CD4-positive, alpha-beta memory T cell (primary cell): ENCODE measurements around the gene TMIE. TPM values are rescaled to one million over a fixed set of nuclear protein-coding genes. Genes with fewer than 3 reads are reported as not detected.

Experiments
- CTCF ChIA-PET: fragments of 350-600 bp; sonication (Branson Sonifier 250); formaldehyde crosslinking; loops from one replicate; lab custom pipeline; 2021; ENCODE audit warnings: inconsistent platforms; ENCODE audit not compliant: partially characterized antibody; lab: Charles Lee
- POLR2A ChIA-PET: fragments of 350-600 bp; sonication (Branson Sonifier 250); formaldehyde crosslinking; loops from one replicate; lab custom pipeline; 2021; ENCODE audit not compliant: partially characterized antibody; lab: Charles Lee
- DNase-seq, 5 donors: peaks; one replicate each; pipeline versions ENCODE4 v3.0.0 to v3.0.0-alpha.2; 2020 to 2022; ENCODE audit warnings: mixed read lengths in 1 of 5
- H3K27ac ChIP-seq: one replicate; pipeline ENCODE4 v1.7.0; 2013; ENCODE audit warnings: low read depth, low read length
- H3K27me3 ChIP-seq: 2 replicates; pipeline ENCODE4 v1.7.0; 2013; ENCODE audit warnings: mild to moderate bottlenecking, low read length, moderate library complexity; ENCODE audit not compliant: insufficient read depth
- H3K36me3 ChIP-seq: 2 replicates; pipeline ENCODE4 v1.7.0; 2013; ENCODE audit warnings: mild to moderate bottlenecking, low read length, moderate library complexity; ENCODE audit not compliant: insufficient read depth
- H3K4me1 ChIP-seq: 2 replicates; pipeline ENCODE4 v1.7.0; 2013; ENCODE audit warnings: mild to moderate bottlenecking, low read length, moderate library complexity; ENCODE audit not compliant: insufficient read depth
- H3K4me3 ChIP-seq, 2 donors: one replicate each; pipeline ENCODE4 v1.7.0; 2013; ENCODE audit warnings: low read length in 2 of 2, mild to moderate bottlenecking in 1 of 2
- H3K9me3 ChIP-seq, 2 donors: one replicate each; pipeline ENCODE4 v1.7.0; 2013; ENCODE audit warnings: low read length in 2 of 2, control low read depth in 1 of 2; ENCODE audit not compliant: control insufficient read depth in 1 of 2
- H3K27ac Mint-ChIP-seq, 7 donors: one replicate each; pipeline ENCODE4 v1.8.0; 2020 to 2021; ENCODE audit warnings: mixed read lengths in 7 of 7, mild to moderate bottlenecking in 6 of 7, inconsistent platforms in 3 of 7, moderate library complexity in 3 of 7
- H3K27me3 Mint-ChIP-seq, 2 donors: one replicate each; pipeline ENCODE4 v1.8.0; 2020 to 2021; ENCODE audit warnings: mixed read lengths in 2 of 2
- H3K36me3 Mint-ChIP-seq, 2 donors: one replicate each; pipeline ENCODE4 v1.8.0; 2020 to 2021; ENCODE audit warnings: mixed read lengths in 2 of 2, inconsistent platforms in 1 of 2, mild to moderate bottlenecking in 1 of 2
- H3K4me1 Mint-ChIP-seq, 4 donors: one replicate each; pipeline ENCODE4 v1.8.0; 2020 to 2021; ENCODE audit warnings: mixed read lengths in 4 of 4, mild to moderate bottlenecking in 1 of 4
- H3K4me3 Mint-ChIP-seq, 8 donors: one replicate each; pipeline ENCODE4 v1.8.0; 2020 to 2021; ENCODE audit warnings: mixed read lengths in 8 of 8, mild to moderate bottlenecking in 7 of 8, moderate library complexity in 6 of 8, inconsistent platforms in 3 of 8
- H3K9me3 Mint-ChIP-seq, 8 donors: one replicate each; pipeline ENCODE4 v1.8.0; 2020 to 2021; ENCODE audit warnings: mixed read lengths in 8 of 8, mild to moderate bottlenecking in 5 of 8, inconsistent platforms in 3 of 8, moderate library complexity in 1 of 8
- intact Hi-C: fragments of 100-400 bp; cut with micrococcal nuclease; formaldehyde crosslinking; loops from one replicate; pipeline ENCODE4 v1.15.1; 2023
- polyA plus RNA-seq, 2 donors: library from polyadenylated mRNA; unstranded; fragments of 300-500 nt; fragmentation: Illumina TruSeq; gene quantifications; one replicate each; pipeline ENCODE4 v1.2.3, GENCODE V29; 2021
- total RNA-seq, 2 experiments: library from RNA; stranded (reverse); gene quantifications; one replicate each; pipeline ENCODE4 v1.2.3, GENCODE V29; 2021

Gene TMIE
- total and polyA plus RNA-seq, 4 experiments from 2014 or later = 0.70 to 3.3 (median 2.7) TPM

DNA sequence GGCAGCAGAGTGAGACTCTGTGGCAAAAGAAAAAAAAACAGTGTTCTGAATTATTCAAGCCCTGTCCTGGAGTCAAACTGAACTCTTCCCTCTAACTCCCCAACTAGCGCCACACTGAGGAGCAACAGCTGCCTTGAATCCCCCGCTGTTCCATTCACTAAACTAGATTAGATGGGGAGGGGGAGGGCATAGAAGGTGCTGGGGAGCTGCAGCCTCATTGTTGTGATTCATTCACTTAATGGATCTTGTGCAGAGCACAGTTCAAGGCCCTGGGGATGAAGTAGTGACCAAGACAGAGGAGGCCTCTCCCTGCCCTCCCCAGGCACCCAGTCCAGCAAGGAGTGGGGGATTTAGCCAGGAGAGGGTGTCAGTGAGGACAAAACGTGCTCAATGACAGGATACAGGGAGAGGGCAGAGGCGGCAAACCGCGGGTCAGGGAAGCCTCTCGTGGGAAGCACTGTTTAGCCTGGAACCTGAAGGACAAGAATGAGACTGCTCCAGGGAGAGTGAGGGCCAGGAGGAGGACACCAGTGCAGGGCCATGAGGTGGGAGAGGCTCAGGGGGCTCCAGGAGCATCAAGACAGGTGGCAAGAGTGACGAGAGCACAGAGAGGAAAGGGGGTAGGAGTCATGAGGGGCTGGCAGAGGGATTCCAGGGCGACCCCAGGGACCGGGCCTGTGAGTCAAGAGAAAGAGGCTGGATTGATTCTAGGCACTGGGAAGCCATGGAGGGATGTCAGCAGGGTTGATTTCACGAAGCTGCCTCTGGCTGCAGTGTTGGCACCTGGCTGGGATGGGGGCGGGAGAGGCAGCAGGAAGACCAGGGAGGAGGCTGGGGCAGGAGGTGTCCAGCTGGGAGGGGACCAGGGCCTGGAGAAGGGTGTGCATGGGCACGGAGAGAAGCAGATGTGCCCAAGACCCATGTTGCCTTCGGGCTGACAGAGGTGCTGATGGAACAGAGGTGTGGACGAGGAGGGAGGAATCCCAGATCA lies 39.1 kb upstream of the TMIE start:
- ChIA-PET POLR2A (no interaction called here), CTCF (no interaction called here)
- H3K27me3 ChIP-seq = no peaks in the 10 kb centered on the region
- Mint-ChIP-seq H3K27ac (no peak overlapping the region), H3K4me1 (peaks cover 0 to 10% (median 0%) of the 10 kb centered on the region in 4 donors), H3K27me3 (no peaks in the 10 kb centered on the region), H3K36me3 (no peaks in the 10 kb centered on the region), H3K9me3 (no peaks in the 10 kb centered on the region), H3K4me3 (no peak overlapping the region)
- no peaks in the 10 kb centered on the region for H3K9me3 ChIP-seq
- no peaks in the 10 kb centered on the region for H3K36me3 ChIP-seq
- H3K4me3 ChIP-seq = no peak overlapping the region
- no peak overlapping the region for H3K27ac ChIP-seq
- intact Hi-C loops = no loop called here
- no peak for DNase-seq
- H3K4me1 ChIP-seq = no peaks in the 10 kb centered on the region

DNA sequence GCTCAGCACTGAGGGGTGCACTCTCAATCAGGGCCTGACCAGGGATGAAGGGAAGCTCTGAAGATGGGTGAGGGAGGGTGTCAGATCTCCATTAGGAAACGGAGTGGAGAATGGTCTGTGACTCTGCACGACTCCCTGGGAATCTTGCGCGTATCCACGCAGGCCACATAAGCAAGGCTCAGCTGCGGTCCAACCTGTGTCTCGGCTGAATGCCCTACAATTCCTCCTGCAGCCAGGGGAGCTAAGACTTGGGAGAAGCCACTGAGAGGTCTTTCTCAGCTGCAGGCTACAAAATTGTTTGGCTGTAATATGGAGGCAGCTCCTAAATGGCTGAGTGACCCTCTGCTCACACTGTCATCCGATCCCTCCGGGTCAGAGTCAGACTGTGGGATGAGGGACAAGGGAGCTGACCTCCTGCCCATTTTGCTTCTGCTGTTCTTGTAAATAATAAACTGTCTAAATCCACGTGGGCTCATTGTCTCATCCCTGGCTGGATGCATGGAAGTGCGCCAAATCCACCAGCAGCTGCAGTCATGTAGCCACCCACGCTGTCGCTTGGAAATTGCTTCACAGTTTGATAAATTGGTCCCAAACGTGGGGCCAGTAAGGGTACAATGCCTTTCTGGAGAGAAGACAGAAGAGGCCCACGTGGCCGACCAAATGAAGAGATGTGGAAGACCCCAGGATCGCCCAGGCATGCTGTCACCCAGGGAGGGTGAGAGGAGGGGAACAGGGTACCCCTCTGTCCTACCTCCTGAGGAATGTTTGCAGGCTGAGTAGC lies 38.2 kb upstream of the TMIE start:
- ChIA-PET POLR2A (no interaction called here), CTCF (no interaction called here)
- DNase-seq = no peak
- Histone ChIP-seq H3K4me3 (no peak overlapping the region), H3K9me3 (no peaks in the 10 kb centered on the region), H3K36me3 (no peaks in the 10 kb centered on the region), H3K27me3 (no peaks in the 10 kb centered on the region), H3K4me1 (no peaks in the 10 kb centered on the region), H3K27ac (no peak overlapping the region)
- Mint-ChIP-seq H3K9me3 (no peaks in the 10 kb centered on the region), H3K4me3 (no peak overlapping the region), H3K27me3 (no peaks in the 10 kb centered on the region), H3K36me3 (no peaks in the 10 kb centered on the region), H3K27ac (peak overlapping the region in 1 of 7 donors; percentile 37), H3K4me1 (peaks cover 0 to 10% (median 0%) of the 10 kb centered on the region in 4 donors)
- intact Hi-C loops = no loop called here

DNA sequence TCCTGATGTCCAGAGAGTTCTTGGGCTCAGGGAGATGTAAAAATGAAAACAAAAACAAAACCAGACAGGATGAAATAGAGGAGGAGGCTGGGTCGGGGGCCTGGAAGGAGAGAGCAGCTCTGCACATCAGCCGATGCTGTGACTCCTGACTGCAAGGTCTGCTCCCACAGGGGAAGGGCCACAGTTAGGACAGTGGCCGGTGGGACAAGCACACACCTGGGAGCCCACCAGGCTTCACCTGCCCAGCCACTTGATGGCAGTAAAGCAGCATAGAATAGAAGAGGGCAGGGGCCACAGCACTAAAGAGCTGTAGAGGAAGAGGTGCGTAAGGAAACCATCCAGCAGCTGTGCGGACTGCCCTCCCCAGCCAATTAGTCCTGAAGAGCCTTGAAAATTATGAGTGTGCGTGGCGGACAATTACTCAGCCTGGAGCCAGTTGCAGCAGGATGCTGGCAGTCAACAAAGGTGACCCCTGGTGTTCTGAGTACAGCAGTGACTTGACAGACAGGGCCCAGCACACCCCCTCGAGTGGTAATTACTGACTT lies 37.5 kb upstream of the TMIE start:
- ChIA-PET POLR2A (no interaction called here), CTCF (interaction anchor here (0.8 kb wide), 2 partner anchors 35 to 230 kb away, joined by 3 read pairs; no protein-coding TSS in a partner anchor)
- peak overlapping the region in 3 of 7 donors; percentile 36 to 73 (median 37) for H3K27ac Mint-ChIP-seq
- Histone ChIP-seq H3K36me3 (no peaks in the 10 kb centered on the region), H3K27ac (no peak overlapping the region), H3K4me1 (no peaks in the 10 kb centered on the region), H3K9me3 (no peaks in the 10 kb centered on the region), H3K27me3 (no peaks in the 10 kb centered on the region), H3K4me3 (no peak overlapping the region)
- no peak overlapping the region for H3K4me3 Mint-ChIP-seq
- H3K9me3 Mint-ChIP-seq = no peaks in the 10 kb centered on the region
- intact Hi-C loops = no loop called here
- H3K27me3 Mint-ChIP-seq = no peaks in the 10 kb centered on the region
- peak in 1 of 5 donors; percentile 5 for DNase-seq
- H3K36me3 Mint-ChIP-seq = no peaks in the 10 kb centered on the region
- peaks cover 0 to 10% (median 0%) of the 10 kb centered on the region in 4 donors for H3K4me1 Mint-ChIP-seq

DNA sequence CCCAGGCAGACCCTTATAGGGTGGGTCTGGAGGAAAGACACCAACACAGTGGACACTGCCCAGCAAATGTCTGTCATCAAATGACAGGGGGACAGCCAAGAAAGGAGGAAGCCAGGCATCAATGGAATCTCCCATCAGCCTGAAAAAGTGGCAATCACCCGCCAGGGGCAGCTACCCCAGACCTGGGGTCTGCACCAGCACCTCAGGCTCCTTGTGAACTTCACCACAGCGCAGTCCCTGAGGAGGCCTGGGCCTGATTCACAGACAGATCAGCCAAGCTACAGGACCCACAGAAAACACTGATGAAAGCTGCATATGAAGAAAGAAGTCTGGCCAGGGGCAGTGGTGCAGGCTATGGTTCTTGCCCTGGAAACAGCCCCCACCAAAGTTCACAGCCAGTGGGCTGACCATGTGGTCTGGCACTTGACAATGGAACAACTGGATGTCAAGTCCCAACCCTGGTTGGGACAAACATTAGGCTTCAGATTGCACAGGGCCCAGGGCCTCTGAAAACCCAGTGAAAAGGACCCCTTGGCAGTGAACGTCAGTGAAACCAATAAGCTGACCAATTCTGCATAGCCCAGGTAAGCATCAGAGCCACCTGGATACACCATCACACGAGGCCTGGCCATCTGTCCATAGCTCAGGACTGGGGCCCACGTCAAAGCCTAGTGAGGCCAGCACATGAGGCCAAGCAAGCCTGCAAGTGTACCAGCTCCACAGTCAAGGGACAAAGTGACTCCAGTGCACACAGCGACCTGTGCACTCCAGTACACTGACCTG lies 36.8 kb upstream of the TMIE start:
- Histone ChIP-seq H3K4me1 (no peaks in the 10 kb centered on the region), H3K27me3 (no peaks in the 10 kb centered on the region), H3K9me3 (no peaks in the 10 kb centered on the region), H3K36me3 (no peaks in the 10 kb centered on the region), H3K4me3 (no peak overlapping the region), H3K27ac (no peak overlapping the region)
- Mint-ChIP-seq H3K9me3 (no peaks in the 10 kb centered on the region), H3K27me3 (no peaks in the 10 kb centered on the region), H3K27ac (peak overlapping the region in 1 of 7 donors; percentile 4), H3K4me3 (no peak overlapping the region), H3K4me1 (peaks cover 0 to 10% (median 0%) of the 10 kb centered on the region in 4 donors), H3K36me3 (no peaks in the 10 kb centered on the region)
- no peak for DNase-seq
- CTCF ChIA-PET = interaction anchor here (0.8 kb wide), 2 partner anchors 35 to 230 kb away, joined by 3 read pairs; no protein-coding TSS in a partner anchor
- POLR2A ChIA-PET = no interaction called here
- intact Hi-C loops = no loop called here

DNA sequence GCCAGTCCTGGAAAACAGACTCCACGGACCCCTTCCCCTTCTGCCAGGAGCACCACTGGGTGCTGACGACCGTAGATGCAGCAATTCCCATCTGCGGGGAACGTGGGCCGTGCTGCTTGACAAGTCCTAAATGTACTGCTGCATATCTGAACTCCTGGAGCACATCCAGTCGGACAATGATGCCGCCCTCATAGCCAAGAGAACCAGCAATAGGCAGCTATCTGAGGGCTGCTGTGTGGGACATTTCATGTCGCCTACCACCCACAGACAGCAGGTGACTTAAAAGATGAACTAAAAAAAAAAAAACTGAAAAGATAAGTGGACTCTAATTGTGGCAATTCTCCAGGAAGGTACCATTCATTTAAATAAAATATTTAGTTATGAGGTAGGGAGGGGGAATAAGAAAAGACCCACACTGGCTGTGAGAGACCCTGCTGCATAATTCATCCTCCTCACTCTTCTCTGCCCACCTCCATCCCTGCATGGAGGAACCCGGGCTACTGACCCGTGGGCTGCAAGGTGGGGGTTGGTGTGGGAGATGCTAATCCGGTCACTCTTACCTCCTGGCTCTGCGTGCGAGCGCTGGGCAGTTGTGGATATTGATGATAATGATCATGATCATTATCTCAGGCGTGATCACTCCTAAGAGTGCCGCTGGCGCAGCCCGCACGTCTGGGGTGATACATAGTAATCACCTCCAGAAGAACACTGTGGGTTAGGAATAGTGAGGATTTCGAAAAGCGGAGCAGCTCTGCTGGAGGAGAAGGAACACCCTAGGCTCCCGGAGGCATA lies 36.0 kb upstream of the TMIE start:
- no peaks in the 10 kb centered on the region for H3K36me3 ChIP-seq
- no peak for DNase-seq
- H3K27me3 Mint-ChIP-seq = no peaks in the 10 kb centered on the region
- H3K36me3 Mint-ChIP-seq = no peaks in the 10 kb centered on the region
- POLR2A ChIA-PET = no interaction called here
- H3K4me3 ChIP-seq = no peak overlapping the region
- no peaks in the 10 kb centered on the region for H3K9me3 Mint-ChIP-seq
- no peaks in the 10 kb centered on the region for H3K4me1 ChIP-seq
- peaks cover 0 to 10% (median under 1%) of the 10 kb centered on the region in 4 donors for H3K4me1 Mint-ChIP-seq
- H3K27ac ChIP-seq = no peak overlapping the region
- no peaks in the 10 kb centered on the region for H3K9me3 ChIP-seq
- intact Hi-C loops = no loop called here
- H3K27ac Mint-ChIP-seq = peak overlapping the region in 1 of 7 donors; percentile 4
- H3K27me3 ChIP-seq = no peaks in the 10 kb centered on the region
- CTCF ChIA-PET = no interaction called here
- no peak overlapping the region for H3K4me3 Mint-ChIP-seq

DNA sequence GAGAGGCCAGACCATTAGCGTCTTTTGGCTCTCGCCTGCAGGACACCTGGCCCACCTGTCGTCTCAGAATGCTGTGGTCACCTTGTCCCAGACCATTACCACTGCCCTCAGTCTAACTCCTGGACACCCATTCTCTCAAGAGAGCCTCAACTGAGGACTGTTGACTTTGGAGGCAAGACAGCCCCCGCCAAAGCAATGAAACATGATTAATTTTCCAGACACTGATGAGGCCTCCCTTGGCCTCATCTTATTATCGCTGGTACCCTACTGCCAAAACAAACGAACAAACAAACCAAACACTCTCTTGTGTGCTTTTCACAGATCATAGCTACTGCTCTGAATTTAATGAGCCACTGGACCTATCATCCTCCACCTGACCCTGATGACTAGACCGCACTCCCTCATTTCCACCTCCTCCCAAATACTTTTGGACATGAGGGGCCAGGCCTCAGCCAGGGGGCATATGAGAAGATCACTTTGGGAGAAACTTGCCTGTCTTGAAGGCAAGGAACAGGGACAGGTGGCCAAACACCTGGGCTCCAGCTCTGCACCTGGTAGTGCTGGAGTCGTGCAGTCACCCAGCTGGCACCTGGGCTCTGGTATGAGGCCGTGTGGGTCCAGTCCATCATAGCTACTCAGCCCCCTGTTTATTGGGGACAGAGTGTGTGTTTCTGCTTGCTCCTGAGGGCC lies 35.3 kb upstream of the TMIE start:
- POLR2A ChIA-PET = no interaction called here
- Mint-ChIP-seq H3K9me3 (no peaks in the 10 kb centered on the region), H3K4me1 (peaks cover 0 to 10% (median under 1%) of the 10 kb centered on the region in 4 donors), H3K27me3 (no peaks in the 10 kb centered on the region), H3K36me3 (no peaks in the 10 kb centered on the region), H3K4me3 (no peak overlapping the region), H3K27ac (no peak overlapping the region)
- no peak overlapping the region for H3K4me3 ChIP-seq
- no peaks in the 10 kb centered on the region for H3K4me1 ChIP-seq
- CTCF ChIA-PET = no interaction called here
- DNase-seq = no peak
- H3K27me3 ChIP-seq = no peaks in the 10 kb centered on the region
- no peak overlapping the region for H3K27ac ChIP-seq
- H3K36me3 ChIP-seq = no peaks in the 10 kb centered on the region
- no peaks in the 10 kb centered on the region for H3K9me3 ChIP-seq
- intact Hi-C loops = no loop called here
